Esophagus mucosa (tissue), 1 donor: ENCODE data around the gene MEX3A. TPM values are rescaled to one million over a fixed set of nuclear protein-coding genes. Genes with fewer than 3 reads are reported as not detected.
"Not testable (repeated sequence)": the region's sequence is repeated elsewhere in the genome, so short reads cannot be mapped to it uniquely, and the experiment has no call there.

Experiments
- ATAC-seq: fragments of 200-7000 bp; cut with Tn5 transposase; one replicate; pipeline ENCODE4 v1.9.1; 2020
- total RNA-seq: library from RNA; stranded (reverse); gene quantifications from one replicate; pipeline ENCODE4 v1.2.4, GENCODE V29; 2023
- donor health status: DM: yes; HTN: yes; CAD: no.

Gene MEX3A
- total RNA-seq, 1 donor from 2014 or later = 1.7 TPM

GRCh38 chr1:156078728-156079127 is 3.5 kb downstream of the MEX3A start:
- ATAC-seq = no peak

GRCh38 chr1:156077430-156077760 is 4.9 kb downstream of the MEX3A start:
- no peak for ATAC-seq

DNA sequence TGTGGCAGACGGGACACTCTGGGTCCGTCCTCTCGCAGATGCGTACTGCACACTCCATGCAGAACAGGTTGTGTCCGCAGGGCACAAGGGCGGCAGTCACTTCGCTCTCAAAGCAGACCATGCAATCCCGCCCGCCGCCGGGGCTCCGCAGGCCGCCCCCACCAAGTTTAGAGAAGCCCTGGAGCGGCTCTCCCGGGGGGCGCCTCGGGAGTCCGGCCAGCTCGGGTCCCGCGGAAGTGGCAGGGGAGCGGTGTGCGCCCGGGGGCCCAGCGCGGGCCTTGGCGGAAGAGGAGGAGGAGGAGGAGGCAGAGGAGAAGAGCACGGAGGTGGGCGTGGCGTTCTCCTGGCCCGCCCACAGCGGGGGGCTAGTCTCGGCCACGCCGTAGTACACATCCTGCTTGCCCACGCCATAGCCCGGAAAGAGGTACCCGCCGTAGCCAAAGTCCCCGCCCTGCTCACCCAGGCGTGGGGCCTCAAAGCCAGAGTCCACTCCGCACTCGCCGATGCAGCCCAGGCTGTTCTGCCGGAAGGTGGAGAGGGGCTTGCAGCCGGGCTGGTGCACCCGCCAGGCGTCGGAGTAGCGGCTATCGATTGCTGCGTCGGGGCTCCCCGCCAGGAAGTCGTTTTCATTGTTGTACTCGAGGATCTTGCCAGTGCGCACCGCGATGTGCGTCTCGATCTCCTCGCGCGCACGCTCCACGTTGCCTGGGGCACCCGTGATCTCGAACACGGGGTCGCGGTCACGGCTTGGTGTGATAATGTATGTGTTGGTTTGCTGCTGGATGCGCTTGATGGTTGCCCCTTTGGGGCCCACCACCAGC is 5.4 kb downstream of the MEX3A start:
- ATAC-seq = peak; percentile 36

DNA sequence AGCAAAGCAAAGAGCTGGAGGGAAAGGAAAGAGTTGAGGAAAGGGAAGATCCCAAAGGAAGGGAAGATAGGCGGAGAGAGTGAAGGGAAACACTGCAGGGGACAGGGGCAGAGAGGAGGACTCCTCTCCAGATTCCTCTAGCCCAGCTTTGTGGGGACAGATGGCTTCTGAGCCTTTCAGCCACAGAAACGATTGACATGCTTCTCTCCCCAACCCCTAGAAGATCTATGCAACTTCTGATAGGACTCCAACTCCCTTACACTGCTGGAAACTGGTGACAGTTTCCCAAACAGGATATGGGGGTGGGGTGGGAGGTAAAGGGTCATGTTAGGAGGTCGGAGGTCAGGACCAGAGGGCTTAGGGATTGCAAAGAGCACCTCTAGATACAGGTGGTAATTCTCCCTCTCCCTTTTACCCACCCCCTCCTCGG is 6.5 kb downstream of the MEX3A start:
- no peak for ATAC-seq

- no peak for ATAC-seq
These were observed 7.1 kb downstream of the MEX3A start for GRCh38 chr1:156075162-156075561.

DNA sequence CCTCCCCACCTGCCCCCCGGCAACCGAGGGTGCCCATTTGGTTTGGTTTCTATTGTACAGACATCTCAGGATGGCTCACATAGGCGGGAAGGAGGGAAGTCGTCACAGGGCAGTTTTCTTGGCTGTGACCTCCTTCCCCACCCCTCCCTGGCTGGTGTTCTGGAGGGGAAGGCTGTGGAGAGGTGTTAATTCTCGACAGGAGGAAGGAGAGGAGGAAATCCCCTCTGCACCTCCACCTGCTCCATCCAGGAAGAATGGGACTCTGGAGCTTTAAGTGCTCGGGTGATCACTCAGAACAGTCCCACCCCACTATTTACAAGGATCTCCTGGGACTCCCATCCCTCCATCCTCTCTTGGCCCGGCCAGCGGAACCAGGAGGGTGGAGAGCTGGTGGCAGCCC is 7.6 kb downstream of the MEX3A start:
- ATAC-seq = no peak

GRCh38 chr1:156073740-156074139 is 8.5 kb downstream of the MEX3A start:
- no peak for ATAC-seq

DNA sequence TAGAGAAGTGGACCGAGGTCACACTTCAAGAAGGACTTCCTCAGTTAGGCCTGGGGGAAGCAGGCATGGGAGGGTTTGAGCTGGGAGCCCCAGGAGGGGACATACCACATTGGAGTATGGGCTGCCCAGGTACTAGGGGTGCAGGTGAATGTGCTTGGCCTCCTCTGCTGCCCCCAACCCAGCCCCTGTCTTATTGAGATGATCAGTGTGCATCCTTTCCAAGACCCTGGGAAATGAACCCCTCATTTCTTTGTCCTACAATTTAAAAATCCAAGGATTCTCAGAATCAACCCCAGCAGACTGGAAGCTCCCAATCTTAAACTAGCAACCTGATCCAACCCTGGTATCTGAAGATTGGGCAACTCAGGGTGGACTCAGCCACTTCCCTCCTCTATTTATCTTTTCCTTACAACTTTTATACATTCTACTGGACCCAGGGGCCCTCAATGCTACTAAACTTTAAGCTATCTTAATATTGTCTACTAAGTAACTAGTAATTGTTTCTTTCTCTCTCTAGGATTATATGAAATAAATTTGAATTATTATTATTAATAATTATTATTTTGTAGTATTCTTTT is 9.1 kb downstream of the MEX3A start:
- no peak for ATAC-seq

- ATAC-seq = no peak
These were observed 10.0 kb downstream of the MEX3A start for GRCh38 chr1:156072251-156072650.

GRCh38 chr1:156071332-156071816 is 10.9 kb downstream of the MEX3A start:
- not testable (repeated sequence) for ATAC-seq

GRCh38 chr1:156070548-156070947 is 11.7 kb downstream of the MEX3A start:
- peak; percentile 7 for ATAC-seq

GRCh38 chr1:156069490-156070455 is 12.5 kb downstream of the MEX3A start:
- no peak for ATAC-seq

DNA sequence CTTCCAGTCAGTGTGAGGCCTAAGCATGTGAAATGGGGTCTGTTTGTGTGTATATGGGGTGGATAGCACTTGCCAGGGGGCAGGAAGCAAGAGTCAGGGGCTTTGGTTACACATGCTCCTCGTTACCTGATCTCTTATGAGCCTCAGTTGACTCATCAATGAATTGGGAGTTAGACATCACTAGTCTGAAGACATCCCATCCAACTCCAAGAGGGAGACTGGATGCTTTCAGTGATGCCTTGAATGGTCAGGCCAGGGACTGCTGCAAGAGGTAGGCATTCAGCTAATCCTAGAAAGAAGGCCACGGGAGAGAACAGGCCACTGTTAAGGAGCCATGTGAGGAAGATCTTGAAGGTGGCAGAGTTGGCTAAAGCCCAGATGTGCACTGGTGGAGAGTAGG is 15.0 kb downstream of the MEX3A start:
- ATAC-seq = no peak

- no peak for ATAC-seq
These were observed 16.4 kb downstream of the MEX3A start for GRCh38 chr1:156065871-156066270.

DNA sequence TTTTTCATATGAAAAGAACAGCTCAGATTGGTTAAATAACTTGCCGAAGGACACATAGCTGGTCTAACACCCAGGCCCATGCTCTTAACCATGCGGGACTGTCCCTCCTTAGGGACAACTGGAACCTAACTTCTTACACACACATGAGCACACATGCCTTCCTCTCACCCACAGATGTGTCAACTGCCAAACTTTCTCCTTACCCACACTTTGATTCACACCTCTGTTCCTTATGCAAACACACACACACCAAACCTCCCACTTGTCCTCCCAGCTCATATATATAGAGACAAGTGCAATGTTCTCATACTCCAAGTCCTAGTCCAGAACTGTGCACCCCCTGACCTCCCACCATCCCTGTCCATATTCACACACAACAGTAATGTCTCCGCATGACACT is 17.1 kb downstream of the MEX3A start:
- ATAC-seq = no peak

GRCh38 chr1:156064615-156065014 is 17.6 kb downstream of the MEX3A start:
- ATAC-seq = no peak

DNA sequence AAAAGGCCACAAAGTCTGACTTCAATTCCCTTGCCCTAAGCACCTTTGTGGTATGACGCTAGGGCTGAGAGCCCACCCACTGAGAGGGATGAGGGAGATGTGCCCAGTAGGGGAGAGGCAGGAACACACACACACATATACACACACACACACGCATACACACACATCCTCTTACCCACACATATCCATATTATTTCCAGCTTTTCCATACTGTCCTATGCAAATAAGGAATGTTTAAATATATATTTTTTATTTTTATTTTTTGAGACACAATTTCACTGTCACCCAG is 18.3 kb downstream of the MEX3A start:
- no peak for ATAC-seq

DNA sequence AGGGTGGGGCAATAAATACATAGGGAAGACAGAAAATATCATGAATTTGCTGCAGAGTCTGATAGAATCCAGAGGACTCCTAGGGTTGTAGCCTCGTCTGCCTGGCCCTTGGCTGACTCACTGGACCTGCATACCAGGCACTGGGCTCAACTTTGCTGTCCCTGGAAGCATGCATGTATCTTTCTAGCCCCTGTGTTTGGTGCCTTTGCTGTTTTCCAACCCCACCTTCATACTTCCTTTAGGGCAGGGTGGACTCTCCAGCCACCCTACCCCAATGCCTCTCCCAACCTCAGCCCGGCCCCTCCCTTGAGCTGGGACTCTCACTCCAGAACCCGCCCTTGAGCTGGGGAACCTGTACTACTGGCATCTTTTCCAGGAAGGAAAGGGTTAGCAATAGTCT is 20.1 kb downstream of the MEX3A start:
- ATAC-seq = peak; percentile 79

DNA sequence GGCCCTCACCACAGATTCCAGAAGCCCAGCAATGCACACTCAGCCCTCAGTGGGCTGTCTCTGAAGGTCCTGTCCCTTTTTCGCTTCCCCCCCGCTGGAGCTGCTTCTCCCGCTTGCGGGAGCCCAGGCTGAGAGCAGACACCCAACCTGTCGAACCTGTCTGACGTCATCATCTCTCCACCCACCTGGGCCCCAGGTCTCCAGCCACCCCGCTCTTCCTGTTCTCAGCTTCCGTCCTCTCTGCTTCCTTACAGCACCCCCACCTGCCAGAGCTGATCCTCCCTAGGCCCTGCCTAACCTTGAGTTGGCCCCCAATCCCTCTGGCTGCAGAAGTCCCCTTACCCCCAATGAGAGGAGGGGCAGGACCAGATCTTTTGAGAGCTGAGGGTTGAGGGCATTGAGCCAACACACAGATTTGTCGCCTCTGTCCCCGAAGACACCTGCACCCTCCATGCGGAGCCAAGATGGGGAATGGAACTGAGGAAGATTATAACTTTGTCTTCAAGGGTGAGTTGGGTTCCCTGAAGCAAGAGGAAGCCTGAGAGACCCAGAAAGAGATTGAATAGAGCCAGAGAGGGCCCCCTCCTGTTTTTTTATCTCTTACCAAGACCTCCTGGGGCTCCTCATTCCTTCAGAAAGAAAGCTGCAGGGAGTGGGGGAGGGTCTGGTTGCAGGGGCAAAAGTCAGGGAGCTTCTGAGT is 21.2 kb downstream of the MEX3A start, which contains the start of gene RAB25:
Gene RAB25, plus strand, starts transcription at position 224 of the 700 bp plus-strand sequence. Its CDS starts 241 bp downstream, at position 465.
- peak; percentile 83 for ATAC-seq

DNA sequence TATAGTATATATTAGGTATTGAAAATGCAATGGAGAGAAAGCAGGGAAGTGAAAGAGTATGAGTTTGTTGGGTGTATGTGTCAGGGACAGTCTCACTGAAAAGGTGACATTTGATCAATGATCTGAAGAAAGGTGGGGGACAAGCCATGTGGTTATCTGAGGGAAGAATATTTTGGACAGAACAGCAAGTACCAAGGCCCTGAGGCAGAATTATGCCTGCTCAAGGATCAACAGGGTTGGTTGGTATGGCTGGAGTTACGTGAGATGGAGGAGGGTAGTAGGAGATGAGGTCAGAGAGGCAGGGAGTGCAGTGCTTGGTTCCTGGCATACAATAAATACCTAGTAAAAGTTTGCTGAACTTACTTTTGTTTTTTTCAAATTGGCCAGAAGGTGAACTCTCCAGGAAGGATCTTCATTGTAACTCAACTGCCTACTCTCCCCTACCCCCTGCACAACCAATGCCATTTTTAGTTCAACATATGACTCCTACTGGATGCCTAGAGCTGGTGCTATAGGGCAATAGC is 25.9 kb downstream of the MEX3A start:
- no peak for ATAC-seq

- no peak for ATAC-seq
These were observed 26.8 kb downstream of the MEX3A start for GRCh38 chr1:156055281-156056048.
